Testis (tissue), 3 donors: ENCODE measurements around the gene PDS5A. TPM values are rescaled to one million over a fixed set of nuclear protein-coding genes. Genes with fewer than 3 reads are reported as not detected.

Source experiments
- DNase-seq: peaks from one replicate; pipeline ENCODE4 v3.0.0-alpha.2; 2019
- H3K27ac ChIP-seq, 2 donors: fragments of 200-600 bp; sonication (generic); one replicate each; pipeline ENCODE4 v1.5.1; 2019
- H3K27me3 ChIP-seq: fragments of 200-600 bp; sonication (generic); one replicate; pipeline ENCODE4 v1.5.1; 2019
- H3K36me3 ChIP-seq: fragments of 200-600 bp; sonication (generic); one replicate; pipeline ENCODE4 v1.5.1; 2017; ENCODE audit warnings: low read depth; ENCODE audit errors: missing control alignments
- H3K4me1 ChIP-seq: fragments of 200-600 bp; sonication (generic); one replicate; pipeline ENCODE4 v1.5.1; 2019
- H3K4me3 ChIP-seq, 2 donors: fragments of 200-600 bp; sonication (generic); one replicate each; pipeline ENCODE4 v1.5.1; 2017 to 2019
- H3K9me3 ChIP-seq: fragments of 200-600 bp; sonication (generic); one replicate; pipeline ENCODE4 v1.5.1; 2017
- CTCF ChIP-seq, 3 experiments: fragments of 450-650 bp in 2 of 3; fragments of 200-600 bp in 1 of 3; sonication (generic) in 1 of 3; IDR thresholded peaks; one replicate each; pipeline ENCODE4 v1.5.1; 2016 to 2019; ENCODE audit warnings: antibody characterized with exemption in 3 of 3, mild to moderate bottlenecking in 2 of 3, moderate library complexity in 1 of 3
- POLR2A ChIP-seq: fragments of 450-650 bp; IDR thresholded peaks from one replicate; pipeline ENCODE4 v1.6.1; 2017; ENCODE audit warnings: antibody characterized with exemption, mild to moderate bottlenecking, moderate library complexity
- WGBS, 2 donors: methylation state at CpG; one replicate each; pipeline ENCODE4 v1.1.5; 2018; 5-methylcytosine and 5-hydroxymethylcytosine counted together
- intact Hi-C: fragments of 100-400 bp; cut with DNase I; formaldehyde crosslinking; loops from one replicate; pipeline ENCODE4 v1.15.1; 2023; ENCODE audit warnings: low total_unique reads
- polyA plus RNA-seq: library from polyadenylated mRNA; stranded (reverse); fragments of 350-450 nt; fragmentation: Illumina TruSeq; extraction: RNeasy Lipid Tissue Mini Kit (QIAGEN cat#74804); gene quantifications from one replicate; pipeline ENCODE4 v1.2.3, GENCODE V29; 2014; ENCODE audit warnings: low read depth, low replicate concordance; ENCODE audit not compliant: insufficient read depth
- total RNA-seq, 2 donors: library from RNA; depleted of rRNA; stranded (reverse); fragments of >200 nt; gene quantifications; one replicate each; pipeline ENCODE4 v1.2.3, GENCODE V29; 2016

Gene PDS5A
- total and polyA plus RNA-seq, 3 donors from 2014 or later, result 20.7 to 61.7 (median 61.3) TPM

DNA sequence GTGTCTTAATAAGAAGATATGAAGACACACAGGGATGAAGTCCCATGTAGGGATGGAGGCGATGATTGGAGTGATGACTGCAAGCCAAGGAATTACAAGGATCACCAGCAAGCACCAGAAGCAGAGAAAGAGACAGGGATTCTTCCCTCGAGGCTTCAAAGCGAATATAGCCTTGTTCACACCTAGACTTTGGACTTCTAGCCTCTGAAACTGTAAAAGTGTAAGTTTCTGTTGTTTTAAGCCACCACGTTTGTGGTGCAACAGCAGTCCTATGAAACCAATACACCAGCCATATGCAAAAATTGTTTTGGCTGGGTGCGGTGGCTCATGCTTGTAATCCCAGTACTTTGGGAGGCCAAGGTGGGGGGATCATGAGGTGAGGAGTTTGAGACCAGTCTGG, 9.8 kb upstream of the PDS5A start:
- 82% methylated on average over 5 of the region's 5 CpGs for WGBS, 2 donors
- DNase-seq, result no peak
- H3K4me1 ChIP-seq, result no peaks in the 10 kb centered on the region
- H3K9me3 ChIP-seq, result no peaks in the 10 kb centered on the region
- TF ChIP-seq CTCF (IDR thresholded peaks at IDR 0.05) (no peak), POLR2A (no peak)
- H3K4me3 ChIP-seq, result no peak overlapping the region
- no peak overlapping the region for H3K27ac ChIP-seq
- intact Hi-C loops, result no loop called here
- H3K36me3 ChIP-seq, result no peaks in the 10 kb centered on the region
- H3K27me3 ChIP-seq, result no peaks in the 10 kb centered on the region

DNA sequence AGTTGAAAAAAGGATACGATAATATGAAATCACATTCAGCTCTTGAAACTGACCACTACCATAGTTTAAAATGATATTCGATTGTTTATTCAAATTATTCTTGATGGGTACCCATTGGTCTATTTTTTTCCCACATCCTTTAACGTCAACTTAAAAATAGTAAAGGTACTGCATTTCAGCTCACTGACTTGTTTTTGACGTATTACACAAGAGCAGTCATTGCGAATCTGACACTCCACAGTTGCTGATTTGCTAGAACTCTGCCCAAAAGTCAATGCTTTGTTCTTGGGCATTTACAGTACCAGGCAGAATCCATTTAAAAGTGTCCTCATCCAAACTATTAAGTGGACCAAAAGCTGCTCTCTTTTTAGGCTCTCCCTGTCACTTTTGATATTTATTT, 1.2 kb upstream of the PDS5A start:
- H3K4me3 ChIP-seq, result no peak overlapping the region
- no peak overlapping the region for H3K27ac ChIP-seq
- no peak for DNase-seq
- peaks cover 8% of the 10 kb centered on the region for H3K4me1 ChIP-seq
- 69 to 79% methylated on average over 5 of the region's 5 CpGs for WGBS, 2 donors
- H3K9me3 ChIP-seq, result no peaks in the 10 kb centered on the region
- no peaks in the 10 kb centered on the region for H3K27me3 ChIP-seq
- no peaks in the 10 kb centered on the region for H3K36me3 ChIP-seq
- no peak for TF ChIP-seq CTCF (IDR thresholded peaks at IDR 0.05)
- TF ChIP-seq POLR2A, result no peak
- intact Hi-C loops, result loop anchor here (5.0 kb wide), 4 partner anchors 282 to 522 kb away; partner anchors contain the start of genes LIAS, RPL9, UBE2K and UGDH

- no peaks in the 10 kb centered on the region for H3K36me3 ChIP-seq
- peak overlapping the region; percentile 74 to 97 for H3K27ac ChIP-seq
- H3K4me1 ChIP-seq, result peaks cover 8% of the 10 kb centered on the region
- no peak for TF ChIP-seq POLR2A
- TF ChIP-seq CTCF (IDR thresholded peaks at IDR 0.05), result no peak
- intact Hi-C loops, result loop anchor here (5.0 kb wide), 4 partner anchors 281 to 521 kb away; partner anchors contain the start of genes LIAS, RPL9, UBE2K and UGDH
- WGBS, 2 donors, result 11 to 18% methylated on average over 5 of the region's 5 CpGs
- no peaks in the 10 kb centered on the region for H3K27me3 ChIP-seq
- H3K9me3 ChIP-seq, result no peaks in the 10 kb centered on the region
- DNase-seq, result no peak
- H3K4me3 ChIP-seq, result peak overlapping the region; percentile 82 to 93
Measured at GRCh38 chr4:39978378-39978775, 666 bp upstream of the PDS5A start.

DNA sequence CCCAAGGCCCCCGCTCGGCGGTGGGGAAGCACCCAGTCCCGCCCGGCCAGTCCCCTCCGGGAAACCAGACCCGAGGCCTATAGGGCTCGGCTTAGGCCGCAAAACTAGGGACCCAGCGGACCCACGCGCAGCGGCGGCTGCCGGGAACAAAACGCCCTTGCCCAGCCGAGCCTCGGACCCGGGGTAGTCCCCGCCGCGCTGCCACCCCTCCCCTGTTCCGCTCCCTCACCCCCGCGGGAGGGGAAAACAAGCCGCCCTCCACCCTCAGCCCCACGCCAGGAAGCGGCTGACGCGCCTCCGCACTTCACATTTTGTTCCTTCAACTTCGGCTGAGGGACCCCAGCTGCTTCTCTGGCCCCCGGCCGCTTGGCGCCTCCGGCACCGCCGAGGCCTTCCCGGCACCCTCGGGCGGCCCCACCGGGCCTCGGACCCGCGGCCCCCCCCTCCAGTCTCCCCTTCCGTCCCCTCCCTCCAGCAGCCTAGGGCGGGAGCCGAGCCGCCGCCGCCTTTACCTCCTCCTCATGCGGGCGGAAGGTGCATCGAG, 694 bp downstream of the PDS5A start:
- DNase-seq, result peak; percentile 52
- Histone ChIP-seq H3K9me3 (no peaks in the 10 kb centered on the region), H3K27me3 (no peaks in the 10 kb centered on the region), H3K4me1 (peaks cover 8% of the 10 kb centered on the region), H3K36me3 (no peaks in the 10 kb centered on the region), H3K27ac (peak overlapping the region; percentile 97), H3K4me3 (peak overlapping the region; percentile 82 to 93)
- TF ChIP-seq POLR2A (no peak), CTCF (IDR thresholded peaks at IDR 0.05) (no peak)
- 1 to 2% methylated on average over 17 to 54 of the region's 54 CpGs for WGBS, 2 donors
- intact Hi-C loops, result loop anchor here (5.0 kb wide), 4 partner anchors 280 to 520 kb away; partner anchors contain the start of genes LIAS, RPL9, UBE2K and UGDH
